H1 (cell line): ENCODE results near the gene PTPRE. TPM values are rescaled to one million over a fixed set of nuclear protein-coding genes. Genes with fewer than 3 reads are reported as not detected.

Experiments used
- CTCF ChIA-PET: fragments of 300-600 bp; sonication (Branson Sonifier 250); formaldehyde crosslinking; loops from one replicate; lab custom pipeline; 2021; ENCODE audit not compliant: partially characterized antibody; lab: Charles Lee
- POLR2A ChIA-PET: fragments of 300-600 bp; sonication (Branson Sonifier 250); formaldehyde crosslinking; loops from one replicate; lab custom pipeline; 2021; ENCODE audit warnings: inconsistent platforms; ENCODE audit not compliant: partially characterized antibody; lab: Charles Lee
- DNase-seq, 2 experiments: peaks; one replicate each; pipeline versions ENCODE4 v3.0.0 to v3.0.0-alpha.2; 2010 to 2022; ENCODE audit warnings: low spot score in 2 of 2, low read depth in 1 of 2, mixed read lengths in 1 of 2
- FAIRE-seq: peaks from 2 replicates; lab custom pipeline; 2011; peaks lifted over from hg19 to GRCh38; lab: Jason Lieb, UNC
- H2AFZ ChIP-seq: 2 replicates; pipeline ENCODE4 v1.8.1; 2012; ENCODE audit warnings: low read length, inconsistent platforms
- H2AK5ac ChIP-seq: 2 replicates; pipeline ENCODE4 v1.6.1; 2013; ENCODE audit warnings: low read depth, low read length
- H2BK120ac ChIP-seq: replicated peaks from 2 replicates; pipeline ENCODE3; 2013; ENCODE audit warnings: low read depth, low read length, inconsistent platforms
- H2BK12ac ChIP-seq: 2 replicates; pipeline ENCODE4 v1.6.1; 2013; ENCODE audit warnings: low read depth, low read length
- H2BK15ac ChIP-seq: 2 replicates; pipeline ENCODE4 v1.6.1; 2013; ENCODE audit warnings: low read length
- H2BK20ac ChIP-seq: 2 replicates; pipeline ENCODE4 v1.6.1; 2013; ENCODE audit warnings: low read length
- H2BK5ac ChIP-seq: 2 replicates; pipeline ENCODE4 v1.6.1; 2013; ENCODE audit warnings: low read depth, low read length
- H3K14ac ChIP-seq: 2 replicates; pipeline ENCODE4 v1.6.1; 2013; ENCODE audit warnings: inconsistent platforms; ENCODE audit not compliant: insufficient read length
- H3K18ac ChIP-seq: 2 replicates; pipeline ENCODE4 v1.6.1; 2013; ENCODE audit warnings: low read length; ENCODE audit errors: extremely low read depth
- H3K23ac ChIP-seq: 2 replicates; pipeline ENCODE4 v1.6.1; 2013; ENCODE audit warnings: inconsistent platforms; ENCODE audit not compliant: insufficient read length
- H3K23me2 ChIP-seq: 2 replicates; pipeline ENCODE4 v1.6.1; 2013; ENCODE audit warnings: low read depth, low read length
- H3K27ac ChIP-seq: 2 replicates; pipeline ENCODE4 v1.6.1; 2011; ENCODE audit warnings: low read depth, low read length, inconsistent platforms
- H3K27me3 ChIP-seq, 4 experiments: replicated peaks in 1 of 4; 1 replicate in 1 of 4; 2 replicates in 3 of 4; pipeline versions ENCODE4 v1.6.1 to v1.8.1; 2011 to 2013; ENCODE audit warnings: low read length in 3 of 4, mild to moderate bottlenecking in 3 of 4, inconsistent platforms in 2 of 4, mixed read lengths in 2 of 4, moderate library complexity in 1 of 4; ENCODE audit not compliant: control insufficient read depth in 3 of 4, insufficient read depth in 3 of 4; ENCODE audit errors: extremely low read depth in 1 of 4
- H3K36me3 ChIP-seq, 4 experiments: 2 replicates each; pipeline versions ENCODE4 v1.6.1 to v1.8.1; 2011 to 2013; ENCODE audit warnings: mild to moderate bottlenecking in 4 of 4, low read length in 3 of 4, moderate library complexity in 2 of 4, control low read depth in 1 of 4, inconsistent platforms in 1 of 4; ENCODE audit not compliant: insufficient read depth in 4 of 4, control insufficient read depth in 2 of 4
- H3K4ac ChIP-seq: replicated peaks from 2 replicates; pipeline ENCODE3; 2013; ENCODE audit warnings: low read length, low read depth, mixed read lengths, inconsistent platforms; ENCODE audit not compliant: insufficient read length
- H3K4me1 ChIP-seq, 4 experiments: replicated peaks in 1 of 4; 1 replicate in 1 of 4; 2 replicates in 3 of 4; pipeline versions ENCODE4 v1.6.1 to v1.8.1; 2011 to 2013; ENCODE audit warnings: low read length in 3 of 4, inconsistent platforms in 2 of 4, mixed read lengths in 1 of 4; ENCODE audit not compliant: insufficient read depth in 4 of 4, control insufficient read depth in 3 of 4
- H3K4me2 ChIP-seq, 2 experiments: 2 replicates each; pipeline versions ENCODE4 v1.6.1 to v1.8.1; 2011 to 2013; ENCODE audit warnings: low read depth in 2 of 2, low read length in 2 of 2, control low read depth in 1 of 2, inconsistent platforms in 1 of 2, mild to moderate bottlenecking in 1 of 2; ENCODE audit not compliant: insufficient read depth in 1 of 2
- H3K4me3 ChIP-seq, 4 experiments: fragments of 200-600, 300-600 bp in 1 of 4; sonication (generic), shearing (Covaris generic), sonication (Bioruptor Twin) in 1 of 4; 2 replicates each; pipeline versions ENCODE4 v1.5.1 to v1.8.1; 2011 to 2016; ENCODE audit warnings: low read length in 4 of 4, low read depth in 3 of 4, control low read depth in 2 of 4, inconsistent platforms in 2 of 4, mild to moderate bottlenecking in 2 of 4, mixed read lengths in 1 of 4, moderate library complexity in 1 of 4; ENCODE audit not compliant: insufficient read depth in 2 of 4; ENCODE audit errors: extremely low read depth in 1 of 4
- H3K56ac ChIP-seq: replicated peaks from 2 replicates; pipeline ENCODE3; 2013; ENCODE audit warnings: low read depth, mild to moderate bottlenecking, mixed read lengths, low read length, inconsistent platforms; ENCODE audit not compliant: insufficient read length
- H3K79me1 ChIP-seq: 2 replicates; pipeline ENCODE4 v1.6.1; 2013; ENCODE audit warnings: low read depth, low read length, control low read depth
- H3K79me2 ChIP-seq, 2 experiments: 2 replicates each; pipeline versions ENCODE4 v1.6.1 to v1.8.1; 2012 to 2013; ENCODE audit warnings: low read length in 2 of 2, mild to moderate bottlenecking in 2 of 2, inconsistent platforms in 1 of 2; ENCODE audit not compliant: insufficient read depth in 2 of 2, control insufficient read depth in 1 of 2
- H3K9ac ChIP-seq, 4 experiments: replicated peaks in 1 of 4; 1 replicate in 1 of 4; 2 replicates in 3 of 4; pipeline versions ENCODE4 v1.6.1 to v1.8.1; 2011 to 2013; ENCODE audit warnings: low read depth in 3 of 4, low read length in 3 of 4, control low read depth in 2 of 4, mild to moderate bottlenecking in 2 of 4, moderate library complexity in 2 of 4, inconsistent platforms in 1 of 4; ENCODE audit errors: extremely low read depth in 1 of 4
- H3K9me3 ChIP-seq, 2 experiments: 2 replicates each; pipeline versions ENCODE4 v1.6.1 to v1.8.1; 2012 to 2013; ENCODE audit warnings: mild to moderate bottlenecking in 2 of 2, moderate library complexity in 2 of 2, control low read depth in 1 of 2, inconsistent platforms in 1 of 2, low read depth in 1 of 2, low read length in 1 of 2, mixed read lengths in 1 of 2; ENCODE audit not compliant: insufficient read depth in 2 of 2
- H4K20me1 ChIP-seq, 2 experiments: replicated peaks in 1 of 2; 2 replicates each; pipeline versions ENCODE3 to v1.8.1; 2011 to 2013; ENCODE audit warnings: inconsistent platforms in 2 of 2, low read length in 2 of 2, mild to moderate bottlenecking in 1 of 2; ENCODE audit not compliant: insufficient read depth in 2 of 2, control insufficient read depth in 1 of 2
- H4K5ac ChIP-seq: 2 replicates; pipeline ENCODE4 v1.6.1; 2013; ENCODE audit warnings: low read length, low read depth, mixed read lengths, inconsistent platforms; ENCODE audit not compliant: insufficient read length
- H4K8ac ChIP-seq: 2 replicates; pipeline ENCODE4 v1.8.0; 2013; ENCODE audit warnings: mild to moderate bottlenecking, moderate library complexity, low read length, inconsistent platforms; ENCODE audit not compliant: insufficient read depth; ENCODE audit errors: extremely low read depth
- H4K91ac ChIP-seq: replicated peaks from 2 replicates; pipeline ENCODE3; 2013; ENCODE audit warnings: low read length, mixed read lengths, inconsistent platforms; ENCODE audit not compliant: insufficient read length
- BACH1 ChIP-seq: IDR thresholded peaks from 2 replicates; pipeline ENCODE4 v1.6.1; 2012; ENCODE audit warnings: low read length, improper control_type of control experiment
- CREB1 ChIP-seq: IDR thresholded peaks from 2 replicates; pipeline ENCODE4 v1.6.1; 2012; ENCODE audit warnings: inconsistent platforms
- HDAC6 ChIP-seq: IDR thresholded peaks from one replicate; pipeline ENCODE4 v1.7.1; 2012; ENCODE audit warnings: low read depth, mild to moderate bottlenecking, inconsistent platforms, low read length, moderate library complexity
- MAX ChIP-seq: IDR thresholded peaks from 2 replicates; pipeline ENCODE4 v1.6.1; 2012; ENCODE audit warnings: inconsistent platforms
- PHF8 ChIP-seq: fragments of 200-600 bp; sonication (generic); conservative IDR thresholded peaks from 2 replicates; pipeline ENCODE4 v1.7.1; 2012; ENCODE audit warnings: low read depth, mild to moderate bottlenecking, inconsistent platforms, low read length, moderate library complexity
- POU5F1 ChIP-seq: IDR thresholded peaks from 2 replicates; pipeline ENCODE4 v1.6.1; 2011; ENCODE audit warnings: low read depth, mild to moderate bottlenecking, low read length, moderate library complexity
- RXRA ChIP-seq: IDR thresholded peaks from 2 replicates; pipeline ENCODE4 v1.6.1; 2011; ENCODE audit warnings: low read depth, mild to moderate bottlenecking, low read length, moderate library complexity; ENCODE audit not compliant: insufficient read depth
- SAP30 ChIP-seq: fragments of 300-600 bp; sonication (generic); IDR thresholded peaks from 2 replicates; pipeline ENCODE4 v1.7.1; 2012; ENCODE audit warnings: low read length, moderate library complexity, mild to moderate bottlenecking, inconsistent platforms; ENCODE audit not compliant: insufficient read depth, insufficient replicate concordance
- SP1 ChIP-seq: IDR thresholded peaks from 2 replicates; pipeline ENCODE4 v1.6.1; 2011; ENCODE audit warnings: low read depth, low read length
- SRF ChIP-seq: IDR thresholded peaks from 2 replicates; pipeline ENCODE4 v1.6.1; 2011; ENCODE audit warnings: mild to moderate bottlenecking, low read depth, low read length, moderate library complexity
- YY1 ChIP-seq: IDR thresholded peaks from 2 replicates; pipeline ENCODE4 v1.6.1; 2011; ENCODE audit warnings: low read depth, mild to moderate bottlenecking, low read length
- WGBS, 2 experiments: shearing (Covaris generic) in 1 of 2; methylation state at CpG; one replicate each; pipeline versions ENCODE4 v1.1.6 to v1.1.7; 2013 to 2015; ENCODE audit warnings: low lambda C conversion rate in 2 of 2, mixed read lengths in 2 of 2, inconsistent platforms in 1 of 2, low coverage in 1 of 2, missing lambda C conversion rate in 1 of 2; ENCODE audit not compliant: insufficient replicate concordance in 2 of 2, insufficient coverage in 1 of 2, insufficient read length in 1 of 2; ENCODE audit errors: extremely low coverage in 1 of 2, missing lambda C conversion rate in 1 of 2; 5-methylcytosine and 5-hydroxymethylcytosine counted together
- polyA plus RNA-seq, 7 experiments: library from polyadenylated mRNA; depleted of rRNA in 3 of 7; stranded (reverse) in 5 of 7; unstranded in 2 of 7; fragments of >200 nt in 5 of 7; fragments of 200-250 nt in 2 of 7; gene quantifications; 1 replicate in 5 of 7; 2 replicates in 1 of 7; 4 replicates in 1 of 7; pipeline versions ENCODE4 v1.2.1 to v1.2.3, GENCODE V29; 2011 to 2013; ENCODE audit warnings: missing spikeins in 2 of 7, mixed read lengths in 2 of 7
- total RNA-seq: library from RNA; stranded (reverse); fragmentation: NEBNext Ultra II Directional; extraction: Animal tissue kit (Norgen Biotek cat#: 25700); gene quantifications from 2 replicates; pipeline ENCODE4 v1.2.1, GENCODE V29; 2021

PTPRE gene
- total and polyA plus RNA-seq, 2 of the 8 experiments (the other 6 are each of a cell fraction or from before 2014, with no cell fraction given): 0.33 to 0.54 TPM

- no peak overlapping the region for H3K27ac ChIP-seq
- no peak overlapping the region for H2AK5ac ChIP-seq
- 0 out of 2 replicates have a peak, but pooled peaks cover 2% of the 10 kb centered on the region for H3K23me2 ChIP-seq
- 0 out of 7 replicates have a peak, but pooled peaks cover 0 to 2% (median 0%) of the 10 kb centered on the region in 4 experiments for H3K4me1 ChIP-seq
- H3K79me1 ChIP-seq: no peaks in the 10 kb centered on the region
- no peaks in the 10 kb centered on the region for H3K36me3 ChIP-seq
- H3K23ac ChIP-seq: no peak overlapping the region
- H3K9me3 ChIP-seq: no peaks in the 10 kb centered on the region
- H3K14ac ChIP-seq: no peak overlapping the region
- no peak for FAIRE-seq
- H3K27me3 ChIP-seq: no peaks in the 10 kb centered on the region
- peak overlapping the region; percentile 74 for H4K8ac ChIP-seq
- H4K91ac ChIP-seq: no peak overlapping the region
- H2BK120ac ChIP-seq: no peak overlapping the region
- H3K18ac ChIP-seq: no peak overlapping the region
- no peak overlapping the region for H2BK12ac ChIP-seq
- no peak overlapping the region for H3K9ac ChIP-seq
- no peak overlapping the region for H3K4me3 ChIP-seq
- no peak overlapping the region for H2BK20ac ChIP-seq
- H4K5ac ChIP-seq: no peak overlapping the region
- no peaks in the 10 kb centered on the region for H4K20me1 ChIP-seq
- no peak overlapping the region for H3K4me2 ChIP-seq
- POLR2A ChIA-PET: no interaction called here
- no peak overlapping the region for H3K56ac ChIP-seq
- WGBS, 2 experiments: 90% methylated on average over 12 of the region's 12 CpGs; no CpG with 5 or more reads in 1 of the 2 experiments
- no peak overlapping the region for H2BK15ac ChIP-seq
- no peak overlapping the region for H2AFZ ChIP-seq
- H3K79me2 ChIP-seq: no peaks in the 10 kb centered on the region
- H2BK5ac ChIP-seq: no peak overlapping the region
- H3K4ac ChIP-seq: no peak overlapping the region
- CTCF ChIA-PET: interaction anchor here (0.6 to 3.3 kb wide), 12 partner anchors 10 to 162 kb away, joined by 3 to 18 read pairs (median 5); partner anchors contain the start of gene PTPRE
- TF ChIP-seq MAX (no peak), SAP30 (no peak), RXRA (no peak), SP1 (no peak), HDAC6 (no peak), PHF8 (no peak), BACH1 (no peak), YY1 (no peak), POU5F1 (no peak), SRF (no peak), CREB1 (no peak)
- no peak for DNase-seq
These were observed 109.6 kb downstream of the PTPRE start for GRCh38 chr10:128016423-128017060.
